A673 (cell line): ENCODE measurements around the gene CCR5AS.

Experiments
- BruUV-seq: library from RNA; stranded (reverse); fragments of 400-500 nt; replicated peaks from 2 replicates; lab custom pipeline; 2021; lab: Mats Ljungman, UMichigan
- CTCF ChIA-PET: fragments of 300-600 bp; sonication (Branson Sonifier 250); formaldehyde crosslinking; loops from one replicate; lab custom pipeline; 2022; ENCODE audit warnings: antibody characterized with exemption; lab: Charles Lee
- POLR2A ChIA-PET: fragments of 300-600 bp; sonication (Branson Sonifier 250); formaldehyde crosslinking; loops from one replicate; lab custom pipeline; 2022; ENCODE audit warnings: antibody characterized with exemption; ENCODE audit not compliant: low non-redundant PET; lab: Charles Lee
- DNase-seq: peaks from one replicate; pipeline ENCODE4 v3.0.0-alpha.2; 2015; ENCODE audit warnings: low spot score
- H3K27ac ChIP-seq: fragments of 200-600 bp; sonication (generic); 2 replicates; pipeline ENCODE4 v1.5.1; 2016; ENCODE audit warnings: mixed run types, low read depth, mild to moderate bottlenecking, mixed read lengths, antibody characterized with exemption, low read length; ENCODE audit not compliant: poor library complexity, severe bottlenecking
- H3K27me3 ChIP-seq: fragments of 200-600 bp; sonication (generic); replicated peaks from 2 replicates; pipeline ENCODE4 v1.6.1; 2017; ENCODE audit warnings: mixed run types, low read depth, mild to moderate bottlenecking, mixed read lengths, antibody characterized with exemption, low read length; ENCODE audit not compliant: insufficient read depth, poor library complexity
- H3K36me3 ChIP-seq: fragments of 200-600 bp; sonication (generic); 2 replicates; pipeline ENCODE4 v1.6.1; 2016; ENCODE audit warnings: mixed run types, mild to moderate bottlenecking, mixed read lengths, antibody characterized with exemption, low read length; ENCODE audit not compliant: insufficient read depth, poor library complexity, severe bottlenecking
- H3K4me1 ChIP-seq: fragments of 200-600 bp; sonication (generic); 2 replicates; pipeline ENCODE4 v1.6.1; 2017; ENCODE audit warnings: mixed run types, mild to moderate bottlenecking, mixed read lengths, antibody characterized with exemption, low read length; ENCODE audit not compliant: insufficient read depth, poor library complexity, severe bottlenecking
- H3K4me3 ChIP-seq: fragments of 200-600 bp; sonication (generic); 2 replicates; pipeline ENCODE4 v1.5.1; 2016; ENCODE audit warnings: low read depth, mixed run types, mild to moderate bottlenecking, mixed read lengths, low read length; ENCODE audit not compliant: poor library complexity, severe bottlenecking
- H3K9me3 ChIP-seq: fragments of 200-600 bp; sonication (generic); 2 replicates; pipeline ENCODE4 v1.6.1; 2016; ENCODE audit warnings: mixed run types, low read depth, mild to moderate bottlenecking, mixed read lengths, antibody characterized with exemption, low read length; ENCODE audit not compliant: poor library complexity, severe bottlenecking
- CTCF ChIP-seq: fragments of 300-800, 200-600 bp; sonication (generic); conservative IDR thresholded peaks from 2 replicates; pipeline ENCODE4 v1.5.1; 2017; ENCODE audit warnings: low read depth, mild to moderate bottlenecking, antibody characterized with exemption, low read length, moderate library complexity, mixed read lengths
- EZH2 ChIP-seq: fragments of 200-600 bp; sonication (generic); IDR thresholded peaks from 2 replicates; pipeline ENCODE4 v1.6.1; 2017; ENCODE audit warnings: borderline replicate concordance, low read depth, mild to moderate bottlenecking, mixed read lengths, antibody characterized with exemption, low read length; ENCODE audit not compliant: poor library complexity, severe bottlenecking
- intact Hi-C: fragments of 100-400 bp; cut with micrococcal nuclease; formaldehyde crosslinking; loops from one replicate; pipeline ENCODE4 v1.10.0; 2022; ENCODE audit not compliant: unreplicated experiment

The CCR5AS gene

DNA sequence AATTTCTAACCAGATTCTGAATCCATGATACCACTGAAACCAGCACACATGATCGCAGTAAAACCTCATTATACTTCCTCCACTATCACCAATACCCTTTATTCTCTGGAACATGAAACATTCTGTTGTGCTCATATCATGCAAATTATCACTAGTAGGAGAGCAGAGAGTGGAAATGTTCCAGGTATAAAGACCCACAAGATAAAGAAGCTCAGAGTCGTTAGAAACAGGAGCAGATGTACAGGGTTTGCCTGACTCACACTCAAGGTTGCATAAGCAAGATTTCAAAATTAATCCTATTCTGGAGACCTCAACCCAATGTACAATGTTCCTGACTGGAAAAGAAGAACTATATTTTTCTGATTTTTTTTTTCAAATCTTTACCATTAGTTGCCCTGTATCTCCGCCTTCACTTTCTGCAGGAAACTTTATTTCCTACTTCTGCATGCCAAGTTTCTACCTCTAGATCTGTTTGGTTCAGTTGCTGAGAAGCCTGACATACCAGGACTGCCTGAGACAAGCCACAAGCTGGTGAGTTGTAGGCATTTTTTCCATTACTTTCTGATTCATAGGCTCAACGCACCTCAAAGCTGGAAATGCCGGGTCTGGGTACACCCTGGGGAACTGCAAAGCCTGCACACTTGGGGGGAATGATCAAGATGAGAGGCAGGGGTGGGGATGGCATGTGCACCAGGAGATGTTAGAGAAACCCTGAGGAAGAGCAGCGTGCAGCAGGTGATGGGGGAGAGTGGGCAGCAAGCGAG, 53.0 kb downstream of the CCR5AS start, which contains the start of gene CCR2:
Gene CCR2 (plus strand): TSS at position 465 of the 764 bp plus-strand sequence. CDS start 3,417 bp downstream, outside the sequence.
- no TSS peak for BruUV-seq
- DNase-seq: no peak
- H3K4me1 ChIP-seq: no peaks in the 10 kb centered on the region
- TF ChIP-seq EZH2 (no peak), CTCF (no peak)
- ChIA-PET POLR2A (no interaction called here), CTCF (no interaction called here)
- no peaks in the 10 kb centered on the region for H3K9me3 ChIP-seq
- no peak within 1 kb of the TSS for H3K4me3 ChIP-seq
- H3K36me3 ChIP-seq: no peaks in the 10 kb centered on the region
- peaks cover 39% of the 10 kb centered on the region for H3K27me3 ChIP-seq
- no peak within 1 kb of the TSS for H3K27ac ChIP-seq
- intact Hi-C loops: no loop called here

DNA sequence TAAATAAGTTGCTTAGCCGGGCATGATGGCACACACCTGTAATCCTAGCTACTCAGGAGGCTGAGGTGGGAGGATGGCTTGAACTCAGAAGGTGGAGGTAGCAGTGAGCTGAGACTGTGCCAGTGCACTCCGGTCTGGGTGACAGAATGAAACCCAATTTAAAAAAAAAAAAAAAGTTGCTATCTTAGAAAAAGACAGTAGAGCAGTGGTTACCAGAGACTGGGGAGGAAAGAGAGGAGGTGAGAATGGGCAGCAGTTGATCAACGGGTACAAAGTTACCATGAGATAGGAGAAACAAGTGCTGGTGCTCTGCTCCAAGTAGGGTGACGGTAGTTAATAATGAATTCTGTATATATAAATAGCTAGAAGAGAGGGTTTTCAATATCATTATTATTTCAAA, 53.8 kb downstream of the CCR5AS start:
- POLR2A ChIA-PET: no interaction called here
- CTCF ChIA-PET: no interaction called here
- H3K27me3 ChIP-seq: peaks cover 39% of the 10 kb centered on the region
- H3K27ac ChIP-seq: no peak overlapping the region
- TF ChIP-seq EZH2: no peak
- no peak for TF ChIP-seq CTCF
- H3K9me3 ChIP-seq: no peaks in the 10 kb centered on the region
- H3K4me1 ChIP-seq: no peaks in the 10 kb centered on the region
- no peak overlapping the region for H3K4me3 ChIP-seq
- intact Hi-C loops: no loop called here
- H3K36me3 ChIP-seq: no peaks in the 10 kb centered on the region
- no peak for DNase-seq
- BruUV-seq: no TSS peak

GRCh38 chr3:46351646-46352045, 55.2 kb downstream of the CCR5AS start:
- CTCF ChIA-PET: no interaction called here
- Histone ChIP-seq H3K4me1 (no peaks in the 10 kb centered on the region), H3K9me3 (no peaks in the 10 kb centered on the region), H3K27ac (no peak overlapping the region), H3K27me3 (peaks cover 39% of the 10 kb centered on the region), H3K36me3 (no peaks in the 10 kb centered on the region), H3K4me3 (no peak overlapping the region)
- intact Hi-C loops: no loop called here
- BruUV-seq: no TSS peak
- TF ChIP-seq EZH2: no peak
- no peak for TF ChIP-seq CTCF
- no peak for DNase-seq
- POLR2A ChIA-PET: no interaction called here
